Duodenal mucosa (tissue), 2 donors: Measurements from ENCODE around the gene DUSP22.
"Not testable (repeated sequence)": the region's sequence is repeated elsewhere in the genome, so short reads cannot be mapped to it uniquely, and the experiment has no call there.

Source experiments
- H3K27ac ChIP-seq: one replicate; pipeline ENCODE4 v1.7.0; 2013; ENCODE audit warnings: low read depth, low read length
- H3K27me3 ChIP-seq, 2 donors: one replicate each; pipeline ENCODE4 v1.7.0; 2013; ENCODE audit warnings: low read length in 2 of 2, control low read depth in 1 of 2; ENCODE audit not compliant: insufficient read depth in 2 of 2, control insufficient read depth in 1 of 2
- H3K36me3 ChIP-seq, 2 donors: one replicate each; pipeline ENCODE4 v1.7.0; 2013; ENCODE audit warnings: low read length in 2 of 2, control low read depth in 1 of 2; ENCODE audit not compliant: insufficient read depth in 2 of 2, control insufficient read depth in 1 of 2
- H3K4me1 ChIP-seq, 2 donors: one replicate each; pipeline ENCODE4 v1.7.0; 2013; ENCODE audit warnings: low read length in 2 of 2, control low read depth in 1 of 2; ENCODE audit not compliant: insufficient read depth in 2 of 2, control insufficient read depth in 1 of 2
- H3K4me3 ChIP-seq, 2 donors: one replicate each; pipeline ENCODE4 v1.7.0; 2013; ENCODE audit warnings: low read length in 2 of 2, low read depth in 1 of 2
- H3K9ac ChIP-seq, 2 donors: one replicate each; pipeline ENCODE4 v1.7.0; 2013; ENCODE audit warnings: low read length in 2 of 2, low read depth in 1 of 2
- H3K9me3 ChIP-seq, 2 donors: one replicate each; pipeline ENCODE4 v1.7.0; 2013; ENCODE audit warnings: low read length in 2 of 2, control low read depth in 1 of 2; ENCODE audit not compliant: control insufficient read depth in 1 of 2

DUSP22 gene

DNA sequence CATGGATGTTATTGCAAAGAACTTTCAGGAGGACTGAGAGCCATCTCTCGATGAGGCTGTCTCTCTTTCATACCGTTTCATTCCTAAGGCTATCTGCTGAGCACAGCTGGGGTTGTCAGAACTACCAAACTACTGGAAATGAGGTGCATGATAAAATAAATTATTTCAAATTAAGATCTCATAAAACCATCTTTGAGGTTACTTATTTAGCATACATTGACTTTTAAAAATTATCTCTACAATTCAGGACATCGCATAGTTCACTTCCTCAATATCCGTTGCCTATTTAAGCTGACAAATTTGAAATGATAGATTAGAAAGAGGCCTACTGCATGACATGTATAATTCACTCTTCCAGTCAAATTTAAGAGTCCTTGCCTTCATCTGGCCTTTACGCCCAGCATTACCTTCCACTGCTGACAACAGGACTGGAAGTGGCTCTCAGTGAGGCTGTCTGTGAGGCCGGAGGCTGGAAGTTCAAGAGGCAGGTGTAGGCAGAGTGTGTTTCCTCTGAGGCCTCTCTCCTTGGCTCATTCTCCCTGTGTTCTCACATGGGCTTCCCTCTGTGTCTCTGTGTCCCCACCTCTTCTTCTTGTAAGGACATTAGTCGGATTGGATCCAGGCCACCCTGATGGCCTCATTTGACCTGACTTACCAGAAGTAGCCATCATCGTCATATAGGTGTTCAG is 12.8 kb upstream of the DUSP22 start:
- H3K9me3 ChIP-seq: peaks cover 0 to 7% of the 10 kb centered on the region in 2 donors
- H3K27ac ChIP-seq: no peak overlapping the region
- no peaks in the 10 kb centered on the region for H3K27me3 ChIP-seq

GRCh38 chr6:280775-281468 is 11.4 kb upstream of the DUSP22 start:
- H3K9ac ChIP-seq: no peak overlapping the region
- H3K27ac ChIP-seq: no peak overlapping the region
- H3K4me1 ChIP-seq: no peaks in the 10 kb centered on the region
- peaks cover 0 to 7% of the 10 kb centered on the region in 2 donors for H3K9me3 ChIP-seq
- no peak overlapping the region for H3K4me3 ChIP-seq
- H3K36me3 ChIP-seq: no peaks in the 10 kb centered on the region
- H3K27me3 ChIP-seq: no peaks in the 10 kb centered on the region

More for the DNA sequence above, 12.8 kb upstream of the DUSP22 start:
- Histone ChIP-seq H3K4me1 (no peaks in the 10 kb centered on the region), H3K36me3 (no peaks in the 10 kb centered on the region), H3K9ac (no peak overlapping the region), H3K4me3 (no peak overlapping the region)

DNA sequence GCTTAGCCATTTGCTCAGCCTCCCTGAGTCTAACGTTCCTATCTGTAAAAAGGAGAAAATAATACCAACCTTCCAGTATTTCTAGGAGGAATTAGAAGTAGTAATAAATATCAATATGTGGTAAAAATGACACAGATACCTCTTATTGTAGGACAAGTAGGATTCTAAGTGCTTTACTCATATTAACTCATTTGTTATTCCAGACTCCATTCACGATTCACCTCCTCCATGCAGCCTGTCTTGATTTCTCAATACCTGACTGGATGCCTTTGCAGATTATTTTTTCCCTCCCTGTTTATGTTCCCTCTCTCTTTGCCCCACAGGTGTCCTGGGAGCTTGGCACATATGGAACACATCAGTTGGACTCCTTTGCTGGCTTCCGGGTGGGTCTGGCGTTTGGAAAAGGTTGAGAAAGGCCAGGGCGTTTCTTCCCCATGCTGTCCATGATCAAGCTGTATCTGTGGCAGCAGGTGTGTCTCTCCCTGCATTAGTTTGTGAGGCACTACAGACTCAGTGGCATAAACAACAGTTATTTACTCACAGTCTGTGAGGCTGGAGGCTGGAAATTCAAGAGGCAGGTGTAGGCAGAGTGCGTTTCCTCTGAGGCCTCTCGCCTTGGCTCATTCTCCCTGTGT is 10.7 kb upstream of the DUSP22 start:
- Histone ChIP-seq H3K27ac (no peak overlapping the region), H3K36me3 (no peaks in the 10 kb centered on the region), H3K9ac (no peak overlapping the region), H3K4me3 (no peak overlapping the region), H3K9me3 (peaks cover 0 to 7% of the 10 kb centered on the region in 2 donors), H3K27me3 (no peaks in the 10 kb centered on the region), H3K4me1 (no peaks in the 10 kb centered on the region)

DNA sequence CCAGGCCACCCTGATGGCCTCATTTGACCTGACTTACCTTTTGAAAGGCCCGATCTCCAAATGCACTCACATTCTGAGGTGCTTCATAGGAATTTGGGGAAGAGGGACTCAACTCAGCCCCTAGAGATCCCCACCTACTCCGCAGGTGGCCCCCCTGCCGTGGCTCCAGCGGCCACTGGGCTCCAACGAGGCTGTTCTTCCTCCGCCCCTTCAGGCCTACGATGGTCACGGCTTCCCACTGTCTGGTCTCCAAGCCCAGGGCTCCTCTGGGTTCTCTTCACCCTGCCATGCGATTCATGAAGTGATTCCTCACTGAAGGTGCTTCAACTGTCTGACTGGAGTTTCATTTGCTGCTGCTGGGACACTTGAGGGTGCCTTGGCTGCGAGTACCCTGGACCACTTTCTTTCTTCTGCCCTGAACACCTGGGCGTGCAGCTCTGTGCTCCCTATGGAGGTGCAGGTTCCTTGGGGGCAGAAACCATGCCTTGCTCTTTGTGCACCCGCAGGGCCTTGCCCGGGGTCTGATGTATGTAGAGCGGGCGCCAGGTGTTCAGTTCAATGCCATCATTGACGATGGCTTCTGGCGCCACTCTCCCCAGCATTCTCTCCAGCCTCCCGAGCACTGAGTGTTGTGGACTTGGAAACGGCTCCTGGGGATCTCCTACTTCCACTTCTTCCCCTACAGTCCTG is 10.0 kb upstream of the DUSP22 start:
- Histone ChIP-seq H3K36me3 (no peaks in the 10 kb centered on the region), H3K27me3 (no peaks in the 10 kb centered on the region), H3K9ac (no peak overlapping the region), H3K4me3 (no peak overlapping the region), H3K9me3 (peaks cover 0 to 7% of the 10 kb centered on the region in 2 donors), H3K27ac (no peak overlapping the region), H3K4me1 (no peaks in the 10 kb centered on the region)

GRCh38 chr6:282867-283416 is 9.3 kb upstream of the DUSP22 start:
- H3K4me3 ChIP-seq: no peak overlapping the region

DNA sequence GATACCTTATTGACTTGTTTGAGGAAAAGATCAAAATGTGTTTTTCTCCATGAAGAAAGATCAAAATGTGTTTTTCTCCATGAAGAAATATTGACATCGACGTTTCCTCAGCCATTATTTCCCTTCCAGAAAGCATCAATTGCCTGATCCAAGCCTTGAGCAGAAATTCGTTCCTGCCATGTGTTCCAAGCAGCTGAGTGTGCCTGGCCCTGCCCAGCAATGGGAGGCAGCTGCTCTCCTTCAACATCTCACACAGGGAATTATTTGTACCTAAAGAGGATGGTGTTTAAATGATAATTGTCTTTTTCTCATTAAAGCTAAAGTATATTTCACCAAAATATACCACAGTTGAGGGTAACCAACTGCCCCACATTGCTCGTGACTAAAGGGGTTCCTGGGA is 7.8 kb upstream of the DUSP22 start:
- Histone ChIP-seq H3K27ac (no peak overlapping the region), H3K27me3 (no peaks in the 10 kb centered on the region), H3K9ac (no peak overlapping the region), H3K4me3 (no peak overlapping the region), H3K4me1 (no peaks in the 10 kb centered on the region), H3K36me3 (no peaks in the 10 kb centered on the region), H3K9me3 (peaks cover 0 to 7% of the 10 kb centered on the region in 2 donors)

More at GRCh38 chr6:282867-283416, 9.3 kb upstream of the DUSP22 start:
- H3K9ac ChIP-seq: no peak overlapping the region
- H3K27me3 ChIP-seq: no peaks in the 10 kb centered on the region
- peaks cover 0 to 7% of the 10 kb centered on the region in 2 donors for H3K9me3 ChIP-seq
- no peaks in the 10 kb centered on the region for H3K4me1 ChIP-seq
- no peaks in the 10 kb centered on the region for H3K36me3 ChIP-seq
- no peak overlapping the region for H3K27ac ChIP-seq

- H3K27ac ChIP-seq: no peak overlapping the region
These were observed 7.1 kb upstream of the DUSP22 start for GRCh38 chr6:285030-285771.

DNA sequence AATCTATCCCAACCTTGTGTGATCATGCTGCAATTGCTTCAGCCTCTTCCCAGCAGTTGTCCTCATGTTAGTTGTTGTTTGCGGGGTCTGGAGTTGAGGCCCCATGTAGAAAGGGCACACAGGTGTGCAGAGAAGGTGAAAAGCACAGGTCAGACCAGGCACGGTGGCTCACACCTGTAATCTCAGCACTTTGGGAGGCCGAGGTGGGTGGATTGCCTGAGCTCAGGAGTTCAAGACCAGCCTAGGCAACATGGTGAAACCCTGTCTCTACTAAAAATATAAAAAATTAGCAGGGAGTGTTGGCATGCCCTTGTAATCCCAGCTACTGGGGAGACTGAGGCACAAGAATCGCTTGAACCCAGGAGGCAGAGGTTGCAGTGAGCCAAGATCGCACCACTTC is 6.4 kb upstream of the DUSP22 start:
- not testable (repeated sequence) for H3K4me3 ChIP-seq, H3K27ac ChIP-seq, H3K4me1 ChIP-seq, H3K27me3 ChIP-seq, H3K9ac ChIP-seq, H3K36me3 ChIP-seq, H3K9me3 ChIP-seq

More at GRCh38 chr6:285030-285771, 7.1 kb upstream of the DUSP22 start:
- H3K4me1 ChIP-seq: no peaks in the 10 kb centered on the region
- peaks cover 0 to 7% of the 10 kb centered on the region in 2 donors for H3K9me3 ChIP-seq
- no peaks in the 10 kb centered on the region for H3K36me3 ChIP-seq
- no peaks in the 10 kb centered on the region for H3K27me3 ChIP-seq
- H3K4me3 ChIP-seq: no peak overlapping the region
- no peak overlapping the region for H3K9ac ChIP-seq

DNA sequence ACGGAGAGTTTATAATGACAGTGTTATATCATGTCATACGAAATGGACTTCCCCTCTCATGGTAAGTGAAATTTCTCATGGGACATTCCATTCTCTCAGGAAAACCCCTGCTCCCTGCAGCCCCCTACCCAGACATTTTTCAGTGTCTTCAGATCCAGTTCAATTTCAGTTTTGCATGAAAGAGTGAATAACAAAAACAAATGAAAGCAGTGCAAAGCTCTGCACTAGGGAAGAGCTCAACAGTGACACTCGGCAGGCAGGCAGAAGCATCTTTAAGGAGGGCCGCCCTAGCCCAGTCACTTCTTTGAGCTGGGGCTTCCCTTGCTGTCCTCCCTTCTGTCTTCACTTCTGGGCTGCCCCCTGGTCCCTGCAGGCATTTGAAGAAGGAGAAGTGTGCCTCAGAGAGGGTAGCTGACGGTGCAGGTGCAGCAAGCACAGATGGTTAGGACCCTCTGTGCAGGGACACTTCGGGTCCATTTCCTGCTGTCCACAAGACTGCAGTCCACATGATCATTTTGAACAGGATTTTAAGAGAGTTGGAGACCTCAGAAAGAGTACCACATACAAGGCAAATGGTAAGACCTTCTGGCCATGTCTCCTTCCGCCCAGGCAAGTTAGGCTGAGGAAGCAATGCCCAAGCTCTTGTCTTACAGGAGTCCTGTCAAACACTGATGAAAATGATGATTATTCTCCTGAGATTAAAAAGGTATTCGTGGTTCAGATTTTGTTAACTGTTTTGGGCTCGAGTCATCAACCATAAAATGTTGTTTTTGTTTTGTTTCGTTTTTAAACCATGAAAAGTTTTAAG is 5.4 kb upstream of the DUSP22 start:
- no peak overlapping the region for H3K9ac ChIP-seq
- no peak overlapping the region for H3K4me3 ChIP-seq
- H3K4me1 ChIP-seq: peaks cover 4 to 7% of the 10 kb centered on the region in 2 donors
- H3K36me3 ChIP-seq: no peaks in the 10 kb centered on the region
- H3K27ac ChIP-seq: no peak overlapping the region
- H3K27me3 ChIP-seq: no peaks in the 10 kb centered on the region
- peaks cover 0 to 4% of the 10 kb centered on the region in 2 donors for H3K9me3 ChIP-seq
